Loucy (cell line): Measurements from ENCODE around the gene LRRC72.

Experiments
- H2AFZ ChIP-seq: fragments of 200-600 bp; sonication (generic); 2 replicates; pipeline ENCODE4 v1.6.0; 2016; ENCODE audit warnings: antibody characterized with exemption, mild to moderate bottlenecking, low read length, moderate library complexity
- H3F3A ChIP-seq: fragments of 200-600 bp; 2 replicates; pipeline ENCODE4 v1.6.0; 2016; ENCODE audit warnings: antibody characterized with exemption, low read depth, mild to moderate bottlenecking
- H3K27me3 ChIP-seq: fragments of 200-600 bp; sonication (generic); 2 replicates; pipeline ENCODE4 v1.6.1; 2014; ENCODE audit warnings: low read length, mild to moderate bottlenecking; ENCODE audit not compliant: insufficient read depth, poor library complexity, severe bottlenecking
- H3K36me3 ChIP-seq: fragments of 200-600 bp; sonication (generic); 2 replicates; pipeline ENCODE4 v1.6.1; 2016; ENCODE audit warnings: low read length; ENCODE audit not compliant: insufficient read depth
- H3K4me1 ChIP-seq: fragments of 200-600 bp; sonication (generic); 2 replicates; pipeline ENCODE4 v1.5.1; 2014; ENCODE audit warnings: low read length, mild to moderate bottlenecking; ENCODE audit not compliant: insufficient read depth, poor library complexity, severe bottlenecking
- H3K4me2 ChIP-seq: fragments of 200-600 bp; sonication (generic); 2 replicates; pipeline ENCODE4 v1.6.0; 2014; ENCODE audit warnings: antibody characterized with exemption, low read length, low read depth, mild to moderate bottlenecking; ENCODE audit not compliant: poor library complexity, severe bottlenecking
- H3K4me3 ChIP-seq: fragments of 200-600 bp; sonication (generic); 2 replicates; pipeline ENCODE4 v1.5.1; 2014; ENCODE audit warnings: low read length, mild to moderate bottlenecking, mixed read lengths; ENCODE audit not compliant: poor library complexity, severe bottlenecking
- H3K79me2 ChIP-seq: fragments of 200-600 bp; sonication (generic); 2 replicates; pipeline ENCODE4 v1.6.1; 2014; ENCODE audit warnings: low read length; ENCODE audit not compliant: insufficient read depth
- H3K9ac ChIP-seq: fragments of 200-600 bp; sonication (generic); 2 replicates; pipeline ENCODE4 v1.6.0; 2014; ENCODE audit warnings: mild to moderate bottlenecking, low read depth, low read length, moderate library complexity; ENCODE audit not compliant: poor library complexity, severe bottlenecking
- H3K9me2 ChIP-seq: fragments of 200-600 bp; sonication (generic); replicated peaks from 2 replicates; pipeline ENCODE4 v1.6.1; 2016; ENCODE audit warnings: low read depth, low read length, mixed read lengths
- H3K9me3 ChIP-seq: fragments of 200-600 bp; sonication (generic); 2 replicates; pipeline ENCODE4 v1.6.1; 2014; ENCODE audit warnings: mild to moderate bottlenecking, antibody characterized with exemption, low read length, low read depth; ENCODE audit not compliant: insufficient read depth
- H4K20me1 ChIP-seq: fragments of 200-600 bp; sonication (generic); 2 replicates; pipeline ENCODE4 v1.6.0; 2014; ENCODE audit warnings: antibody characterized with exemption, low read length, mild to moderate bottlenecking; ENCODE audit not compliant: insufficient read depth, poor library complexity, severe bottlenecking
- EZH2phosphoT487 ChIP-seq: fragments of 200-600 bp; IDR thresholded peaks from 2 replicates; pipeline ENCODE4 v1.6.1; 2018; ENCODE audit warnings: antibody characterized with exemption, mild to moderate bottlenecking, moderate library complexity, borderline replicate concordance
- TF ChIP-seq, protein P1 (sequence below): fragments of 200-600 bp; sonication (generic); conservative IDR thresholded peaks from 2 replicates; pipeline ENCODE4 v1.5.1; 2014; ENCODE audit warnings: mild to moderate bottlenecking, antibody characterized with exemption, low read length

LRRC72 gene

DNA sequence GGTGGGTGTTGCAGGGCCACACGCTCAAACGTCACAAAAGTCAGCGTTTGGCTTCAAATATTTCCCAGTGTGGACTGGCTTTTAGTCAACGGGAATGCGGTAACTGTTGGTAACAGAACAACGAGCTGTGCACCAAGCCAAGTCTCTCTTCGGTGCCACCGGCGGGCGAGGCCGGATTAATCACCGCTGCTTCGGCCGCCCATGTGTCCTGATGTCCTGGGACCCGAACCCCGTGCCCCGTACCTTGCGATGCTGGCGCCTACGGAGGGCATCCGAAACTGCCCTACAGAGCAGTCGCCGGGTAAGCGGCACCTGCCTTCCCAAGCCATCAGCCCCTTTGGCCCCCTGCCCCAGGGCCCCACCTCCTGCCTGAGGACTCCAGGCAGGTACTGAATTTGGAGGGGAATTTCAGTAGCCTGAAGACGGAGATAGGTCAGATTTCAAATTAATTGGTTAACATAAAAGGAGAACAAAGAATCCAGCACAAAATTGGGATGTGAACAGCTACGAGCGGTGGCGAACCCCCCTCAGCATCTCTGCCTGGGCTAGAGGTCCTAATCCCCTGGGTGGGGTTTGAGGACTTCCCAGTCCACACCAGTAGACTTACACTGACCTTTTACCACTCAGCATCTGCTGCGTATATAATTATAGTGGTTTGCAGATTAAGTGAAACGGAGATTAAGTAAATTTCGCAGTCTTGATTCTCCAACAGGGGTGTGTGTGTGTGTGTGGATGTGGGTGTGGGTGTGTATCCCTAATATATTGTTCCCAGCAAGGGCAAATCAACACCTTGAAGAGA is at the start of gene LRRC72:
LRRC72 (plus strand) TSS at position 84 of the 799 bp plus-strand sequence; CDS start at position 212, 128 bp downstream.
- H3K27me3 ChIP-seq = no peaks in the 10 kb centered on the region
- H2AFZ ChIP-seq = 0 out of 2 replicates have a peak within 1 kb of the TSS, but pooled peaks have one; percentile 86
- no peak within 1 kb of the TSS for H3K4me3 ChIP-seq
- no peaks in the 10 kb centered on the region for H3K9me2 ChIP-seq
- H3F3A ChIP-seq = no peaks in the 10 kb centered on the region
- no peaks in the 10 kb centered on the region for H3K36me3 ChIP-seq
- H3K9ac ChIP-seq = no peak within 1 kb of the TSS
- no peaks in the 10 kb centered on the region for H4K20me1 ChIP-seq
- H3K9me3 ChIP-seq = no peaks in the 10 kb centered on the region
- no peaks in the 10 kb centered on the region for H3K79me2 ChIP-seq
- H3K4me2 ChIP-seq = no peak within 1 kb of the TSS
- TF ChIP-seq, protein P1, sequence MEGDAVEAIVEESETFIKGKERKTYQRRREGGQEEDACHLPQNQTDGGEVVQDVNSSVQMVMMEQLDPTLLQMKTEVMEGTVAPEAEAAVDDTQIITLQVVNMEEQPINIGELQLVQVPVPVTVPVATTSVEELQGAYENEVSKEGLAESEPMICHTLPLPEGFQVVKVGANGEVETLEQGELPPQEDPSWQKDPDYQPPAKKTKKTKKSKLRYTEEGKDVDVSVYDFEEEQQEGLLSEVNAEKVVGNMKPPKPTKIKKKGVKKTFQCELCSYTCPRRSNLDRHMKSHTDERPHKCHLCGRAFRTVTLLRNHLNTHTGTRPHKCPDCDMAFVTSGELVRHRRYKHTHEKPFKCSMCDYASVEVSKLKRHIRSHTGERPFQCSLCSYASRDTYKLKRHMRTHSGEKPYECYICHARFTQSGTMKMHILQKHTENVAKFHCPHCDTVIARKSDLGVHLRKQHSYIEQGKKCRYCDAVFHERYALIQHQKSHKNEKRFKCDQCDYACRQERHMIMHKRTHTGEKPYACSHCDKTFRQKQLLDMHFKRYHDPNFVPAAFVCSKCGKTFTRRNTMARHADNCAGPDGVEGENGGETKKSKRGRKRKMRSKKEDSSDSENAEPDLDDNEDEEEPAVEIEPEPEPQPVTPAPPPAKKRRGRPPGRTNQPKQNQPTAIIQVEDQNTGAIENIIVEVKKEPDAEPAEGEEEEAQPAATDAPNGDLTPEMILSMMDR = no peak
- no peak for TF ChIP-seq EZH2phosphoT487
- peaks cover 8% of the 10 kb centered on the region for H3K4me1 ChIP-seq

DNA sequence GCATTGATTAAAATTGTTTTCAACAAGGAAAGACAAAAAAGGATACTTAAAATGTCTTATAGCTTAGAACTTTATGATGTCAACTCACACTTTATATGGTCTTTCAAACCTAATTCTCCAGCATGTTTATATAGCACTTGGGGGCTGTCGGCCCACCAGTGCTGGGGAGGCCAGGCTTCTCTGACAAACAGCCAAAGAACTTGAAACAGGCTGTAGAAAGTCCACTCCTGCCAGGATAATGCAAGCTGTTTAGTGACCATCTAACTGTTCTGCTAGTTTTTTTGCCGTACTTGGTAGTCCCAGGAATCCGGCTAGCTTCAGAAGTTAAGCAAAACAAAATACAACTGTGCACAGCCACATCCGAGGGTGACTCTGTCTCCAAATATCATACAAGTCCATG is 47.5 kb upstream of the LRRC72 start:
- Histone ChIP-seq H4K20me1 (no peaks in the 10 kb centered on the region), H3K36me3 (no peaks in the 10 kb centered on the region), H3K9ac (no peak overlapping the region), H3F3A (no peaks in the 10 kb centered on the region), H3K9me3 (no peaks in the 10 kb centered on the region), H2AFZ (no peak overlapping the region), H3K4me3 (no peak overlapping the region), H3K9me2 (no peaks in the 10 kb centered on the region), H3K4me1 (no peaks in the 10 kb centered on the region), H3K27me3 (no peaks in the 10 kb centered on the region), H3K4me2 (no peak overlapping the region), H3K79me2 (no peaks in the 10 kb centered on the region)
- TF ChIP-seq EZH2phosphoT487 = no peak
- TF ChIP-seq, protein P1 = no peak

DNA sequence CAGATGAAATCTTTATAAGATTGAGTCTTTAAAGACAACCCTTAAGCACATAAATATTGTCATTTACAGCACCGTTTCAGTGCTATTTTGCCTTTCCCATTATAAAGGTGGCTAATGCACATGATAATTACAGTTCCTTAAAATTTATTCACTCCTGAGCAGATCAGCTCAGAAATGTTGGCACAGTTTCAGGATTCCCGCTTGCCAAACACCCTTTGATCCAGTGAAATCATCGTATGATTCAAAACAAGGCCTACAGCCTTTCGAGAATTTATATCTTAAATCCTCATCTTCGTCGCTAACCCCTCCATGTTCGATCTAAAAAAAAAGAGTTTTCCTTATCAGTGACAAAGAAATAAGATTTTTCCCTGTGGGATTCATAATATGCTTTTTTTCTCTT is 47.0 kb upstream of the LRRC72 start:
- TF ChIP-seq, protein P1 = no peak
- TF ChIP-seq EZH2phosphoT487 = no peak
- no peaks in the 10 kb centered on the region for H3K9me2 ChIP-seq
- no peaks in the 10 kb centered on the region for H3K36me3 ChIP-seq
- H2AFZ ChIP-seq = no peak overlapping the region
- H3K4me1 ChIP-seq = no peaks in the 10 kb centered on the region
- H3K9ac ChIP-seq = no peak overlapping the region
- H3K4me3 ChIP-seq = no peak overlapping the region
- H3F3A ChIP-seq = no peaks in the 10 kb centered on the region
- H3K4me2 ChIP-seq = no peak overlapping the region
- no peaks in the 10 kb centered on the region for H3K27me3 ChIP-seq
- H3K9me3 ChIP-seq = no peaks in the 10 kb centered on the region
- H4K20me1 ChIP-seq = no peaks in the 10 kb centered on the region
- H3K79me2 ChIP-seq = no peaks in the 10 kb centered on the region
